LNCaP clone FGC (cell line): Measurements from ENCODE around the gene SYTL3.

Experiments used
- DNase-seq: peaks from one replicate; pipeline ENCODE4 v3.0.0-alpha.2; 2011; ENCODE audit warnings: low read depth
- H3K4me3 ChIP-seq: 2 replicates; pipeline ENCODE4 v1.5.1; 2011; ENCODE audit warnings: mild to moderate bottlenecking, low read depth, low read length, control low read depth
- TF ChIP-seq, protein P1 (sequence below): IDR thresholded peaks from 2 replicates; pipeline ENCODE4 v1.5.1; 2012; ENCODE audit warnings: mild to moderate bottlenecking; ENCODE audit not compliant: control insufficient read depth, insufficient read depth; ENCODE audit errors: extremely low read depth

The SYTL3 gene

DNA sequence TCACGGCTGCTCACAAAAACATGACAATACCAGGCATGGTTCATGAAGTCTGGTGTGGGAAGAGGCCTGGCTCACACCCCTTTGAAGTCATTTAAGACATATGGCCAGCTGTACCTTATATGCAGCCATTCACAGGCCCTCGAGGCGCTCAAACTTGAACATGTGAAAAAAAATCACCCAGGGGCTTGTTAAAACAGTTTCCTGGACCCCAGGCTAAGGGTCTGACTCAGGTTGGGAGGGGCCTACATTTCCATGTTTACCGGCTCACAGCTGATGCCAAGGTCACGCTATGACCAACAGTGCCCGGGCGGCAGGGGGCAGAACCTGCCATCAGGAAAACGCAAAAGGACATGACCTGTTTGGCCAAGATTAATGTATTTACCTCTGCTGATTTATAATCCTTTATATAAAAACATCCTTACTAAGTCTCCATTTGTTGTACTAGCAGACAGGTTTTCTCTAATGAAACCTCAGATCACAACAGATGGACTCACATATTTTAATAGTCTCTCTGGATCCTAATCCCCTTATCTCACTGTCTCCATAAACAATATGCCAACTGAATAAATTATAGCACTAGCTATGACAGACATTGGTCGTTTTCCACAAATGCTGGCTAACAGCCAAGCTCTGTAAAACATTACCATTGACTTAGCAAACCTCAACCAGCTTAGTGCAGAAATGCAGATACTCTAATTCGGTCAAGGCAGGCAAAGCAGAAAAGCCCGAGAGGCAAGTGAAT lies 149.4 kb downstream of the SYTL3 start:
- TF ChIP-seq, protein P1, sequence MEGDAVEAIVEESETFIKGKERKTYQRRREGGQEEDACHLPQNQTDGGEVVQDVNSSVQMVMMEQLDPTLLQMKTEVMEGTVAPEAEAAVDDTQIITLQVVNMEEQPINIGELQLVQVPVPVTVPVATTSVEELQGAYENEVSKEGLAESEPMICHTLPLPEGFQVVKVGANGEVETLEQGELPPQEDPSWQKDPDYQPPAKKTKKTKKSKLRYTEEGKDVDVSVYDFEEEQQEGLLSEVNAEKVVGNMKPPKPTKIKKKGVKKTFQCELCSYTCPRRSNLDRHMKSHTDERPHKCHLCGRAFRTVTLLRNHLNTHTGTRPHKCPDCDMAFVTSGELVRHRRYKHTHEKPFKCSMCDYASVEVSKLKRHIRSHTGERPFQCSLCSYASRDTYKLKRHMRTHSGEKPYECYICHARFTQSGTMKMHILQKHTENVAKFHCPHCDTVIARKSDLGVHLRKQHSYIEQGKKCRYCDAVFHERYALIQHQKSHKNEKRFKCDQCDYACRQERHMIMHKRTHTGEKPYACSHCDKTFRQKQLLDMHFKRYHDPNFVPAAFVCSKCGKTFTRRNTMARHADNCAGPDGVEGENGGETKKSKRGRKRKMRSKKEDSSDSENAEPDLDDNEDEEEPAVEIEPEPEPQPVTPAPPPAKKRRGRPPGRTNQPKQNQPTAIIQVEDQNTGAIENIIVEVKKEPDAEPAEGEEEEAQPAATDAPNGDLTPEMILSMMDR = peak; percentile 40
- DNase-seq = peak; percentile 87
- no peak overlapping the region; the same call in 1 of the 2 replicates for H3K4me3 ChIP-seq

DNA sequence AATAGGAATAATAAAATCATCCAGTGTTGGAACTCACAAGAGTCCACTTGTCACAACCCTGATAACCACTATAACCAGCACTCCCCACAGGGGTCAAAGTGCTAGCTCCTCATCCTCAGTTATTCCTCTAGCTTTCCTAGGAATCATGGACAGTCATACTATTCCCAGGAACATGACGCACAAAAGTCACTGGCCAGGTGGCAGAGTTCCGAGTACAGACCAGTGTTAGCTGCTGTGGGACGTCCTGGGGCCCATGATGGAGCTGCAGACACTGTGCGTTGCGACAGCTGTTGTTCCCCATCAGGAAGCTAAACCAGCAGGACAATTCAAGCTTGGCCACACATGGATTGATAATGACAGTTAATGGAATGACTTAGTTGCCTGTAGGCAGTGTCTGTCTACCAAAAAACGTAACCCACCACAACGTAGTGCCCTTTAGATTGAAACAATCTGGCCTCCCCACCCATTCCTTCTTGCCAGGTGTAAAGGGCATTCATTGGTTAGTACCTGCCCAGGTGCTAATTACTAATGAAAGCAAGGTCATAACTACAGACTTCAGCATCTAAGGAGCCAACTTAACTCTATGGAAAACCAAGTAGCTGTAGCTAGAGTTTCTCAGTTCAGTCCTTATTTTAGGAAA lies 151.9 kb downstream of the SYTL3 start:
- no peak for DNase-seq
- TF ChIP-seq, protein P1 = no peak
- no peak overlapping the region for H3K4me3 ChIP-seq

DNA sequence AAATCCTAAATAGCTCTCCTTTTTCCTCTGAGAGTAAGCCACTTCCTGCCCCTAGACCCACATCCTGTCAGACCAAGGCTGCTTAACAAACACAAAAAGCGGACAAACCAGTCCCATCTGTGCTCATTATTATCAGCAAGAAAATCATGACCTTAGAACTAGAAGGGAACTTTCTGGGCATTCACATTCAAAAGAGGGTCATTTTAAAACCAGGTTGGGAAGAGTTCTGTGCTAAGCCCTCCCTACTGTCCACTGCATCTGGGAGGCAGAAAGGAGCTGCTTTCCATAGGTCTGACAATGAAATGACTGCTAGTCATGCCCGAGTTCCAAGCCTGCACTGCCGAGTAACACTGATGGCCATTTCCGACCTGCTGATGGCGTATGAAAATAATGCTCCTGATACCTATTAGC lies 153.9 kb downstream of the SYTL3 start:
- DNase-seq = peak; percentile 72
- TF ChIP-seq, protein P1 = no peak
- peak overlapping the region; percentile 35 for H3K4me3 ChIP-seq

DNA sequence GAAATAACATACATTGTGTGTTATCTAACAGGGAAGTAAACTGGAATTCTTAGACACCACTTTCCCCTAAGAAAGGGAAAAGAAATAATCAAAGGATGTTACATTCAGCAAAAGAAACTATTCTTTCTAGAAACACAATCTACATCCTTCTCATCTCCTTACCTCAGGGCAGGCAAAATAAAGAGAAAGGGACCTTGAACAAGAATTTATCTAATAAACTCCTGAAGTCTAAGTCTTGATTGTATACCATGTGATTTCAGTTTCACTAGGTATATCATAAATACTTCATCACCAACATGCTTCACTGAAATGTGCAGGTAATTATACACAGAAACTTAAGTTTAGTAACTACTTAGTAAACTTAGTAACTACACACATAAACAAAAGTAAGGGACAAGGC lies 154.4 kb downstream of the SYTL3 start:
- peak overlapping the region; percentile 35 for H3K4me3 ChIP-seq
- DNase-seq = no peak
- TF ChIP-seq, protein P1 = no peak

DNA sequence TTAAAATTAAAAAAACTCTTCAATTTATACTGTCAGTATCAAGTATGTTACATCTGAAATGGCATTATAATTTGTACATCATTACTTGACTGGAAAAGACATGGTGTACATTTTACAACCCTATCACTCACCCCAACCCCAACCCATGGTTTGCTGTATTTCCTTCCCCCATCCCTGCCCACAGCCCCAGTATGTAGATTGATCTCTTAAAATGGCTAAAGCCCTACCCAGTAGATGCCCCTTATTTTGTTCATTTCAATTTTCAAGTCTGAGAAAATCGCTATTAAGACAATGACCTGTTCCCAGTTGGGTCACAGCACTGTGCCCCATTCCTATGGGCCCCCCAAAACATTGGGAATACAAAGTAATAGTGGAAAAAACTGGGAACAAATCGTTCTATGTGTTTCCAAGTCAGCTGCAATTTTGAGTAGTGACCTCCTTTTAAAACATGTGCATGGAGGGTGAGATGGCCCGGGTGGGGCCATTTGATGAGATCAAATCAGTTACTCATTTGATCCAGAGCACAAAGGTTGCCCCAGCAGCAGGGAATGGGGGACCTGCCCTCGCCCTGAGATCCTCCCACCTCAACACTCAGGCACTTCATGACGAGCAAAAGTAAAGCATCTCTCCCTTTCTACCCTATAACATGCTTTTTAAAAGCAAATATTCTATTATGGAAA lies 156.0 kb downstream of the SYTL3 start:
- no peak for DNase-seq
- TF ChIP-seq, protein P1 = no peak
- no peak overlapping the region for H3K4me3 ChIP-seq

DNA sequence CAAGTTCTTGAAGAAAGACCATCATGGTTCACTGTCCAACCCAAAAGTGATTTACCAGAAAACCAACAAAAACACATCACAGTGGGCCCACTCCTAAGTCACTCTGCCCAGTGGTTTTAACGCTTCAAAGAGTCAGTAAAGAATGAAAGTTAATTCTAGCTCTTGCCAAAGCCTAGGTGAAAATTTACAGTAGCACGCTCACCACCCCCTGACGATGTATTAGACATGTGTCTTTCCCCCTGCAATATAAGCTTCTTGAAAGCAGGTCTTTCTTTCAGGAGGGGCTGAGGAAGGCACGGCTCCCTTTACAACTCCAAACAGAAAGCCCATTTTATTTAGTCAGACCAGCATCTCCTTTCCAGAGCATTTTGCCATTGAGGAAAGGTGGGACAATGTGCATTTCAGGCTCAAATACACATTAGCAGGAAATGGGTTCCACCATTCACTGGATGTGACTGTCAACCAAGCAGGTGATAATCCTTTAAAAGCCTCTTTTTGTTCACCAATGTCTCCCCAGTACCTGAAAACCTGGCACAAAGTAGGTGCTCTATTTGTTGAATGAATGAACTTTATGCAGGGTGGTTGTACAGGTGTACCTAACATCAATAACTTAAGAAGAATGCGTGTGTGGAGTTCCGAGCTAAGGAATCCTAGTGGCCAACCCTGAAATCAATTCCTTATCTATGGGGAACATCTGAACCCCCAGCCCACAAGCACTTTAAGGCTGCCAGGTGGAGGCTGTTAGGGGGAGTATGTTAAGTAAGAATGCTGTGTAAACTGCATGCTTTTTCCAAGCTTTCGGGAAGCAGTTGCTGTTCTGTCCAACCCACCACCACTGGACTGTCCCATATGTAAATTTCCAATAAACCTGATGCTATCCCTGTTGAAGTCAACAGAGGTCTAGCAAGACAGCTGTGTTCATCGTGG lies 157.9 kb downstream of the SYTL3 start:
- no peak for DNase-seq
- H3K4me3 ChIP-seq = no peak overlapping the region
- TF ChIP-seq, protein P1 = no peak
